Measurements from ENCODE around the gene FAM124B.
"Not testable (repeated sequence)": the region's sequence is repeated elsewhere in the genome, so short reads cannot be mapped to it uniquely, and the experiment has no call there.

The FAM124B gene

GRCh38 chr2:224389317-224389716, 12.6 kb downstream of the FAM124B start:
- H3K4me3 ChIP-seq, result no peak overlapping the region
- H3K27ac ChIP-seq, result peak overlapping the region in 1 of 21 experiments; percentile 31

- Histone ChIP-seq H3K27ac (no peak overlapping the region), H3K4me3 (no peak overlapping the region)
Measured at GRCh38 chr2:224386876-224387275, 15.0 kb downstream of the FAM124B start.

DNA sequence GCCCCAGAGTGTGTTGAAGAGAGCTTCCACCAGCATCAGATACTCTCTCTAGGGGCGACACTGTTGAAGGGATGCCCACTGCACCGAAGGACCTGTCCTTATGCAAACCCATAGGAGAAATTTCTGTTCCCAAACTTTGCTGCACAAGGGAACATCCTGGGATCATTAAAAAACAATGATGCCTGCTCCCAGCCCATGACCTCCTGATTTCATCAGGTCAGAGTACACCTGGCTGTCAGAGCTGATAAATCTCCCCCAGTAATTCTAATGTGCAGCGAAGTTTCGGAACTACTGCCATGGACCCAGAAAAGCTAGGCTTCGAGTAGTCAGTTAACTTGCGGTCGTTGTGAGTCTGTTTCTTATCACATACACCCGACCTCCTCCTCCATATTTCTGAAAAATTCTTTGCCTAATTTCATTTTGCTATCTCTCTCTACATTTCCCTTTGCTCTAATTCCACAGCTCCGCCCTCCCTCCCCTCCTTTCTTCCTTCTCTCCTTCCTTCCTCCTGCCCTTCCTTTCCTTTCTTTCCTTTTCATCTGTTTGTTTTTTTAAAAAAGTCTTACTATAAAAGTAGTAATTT, 18.8 kb downstream of the FAM124B start:
- Histone ChIP-seq H3K27ac (no peak overlapping the region), H3K4me3 (no peak overlapping the region)

DNA sequence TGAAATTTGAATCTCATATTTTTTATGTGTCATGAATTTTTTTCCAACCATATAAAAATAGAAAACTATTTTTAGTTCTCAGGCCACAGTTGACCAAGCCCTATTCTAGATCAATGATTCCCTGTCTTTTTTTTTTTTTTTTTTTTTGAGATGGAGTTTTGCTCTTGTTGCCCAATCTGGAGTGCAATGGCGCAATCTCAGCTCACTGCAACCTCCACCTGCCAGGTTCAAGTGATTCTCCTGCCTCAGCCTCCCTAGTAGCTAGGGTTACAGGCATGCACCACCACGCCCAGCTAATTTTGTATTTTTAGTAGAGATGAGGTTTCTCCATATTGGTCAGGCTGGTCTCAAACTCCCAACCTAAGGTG, 19.6 kb downstream of the FAM124B start:
- H3K27ac ChIP-seq, H3K4me3 ChIP-seq: not testable (repeated sequence)

- H3K27ac ChIP-seq, result no peak overlapping the region
Measured at GRCh38 chr2:224381521-224382279, 20.2 kb downstream of the FAM124B start.

GRCh38 chr2:224379986-224380385, 21.9 kb downstream of the FAM124B start:
- no peak overlapping the region for H3K27ac ChIP-seq
- H3K4me3 ChIP-seq, result no peak overlapping the region

More at GRCh38 chr2:224381521-224382279, 20.2 kb downstream of the FAM124B start:
- no peak overlapping the region for H3K4me3 ChIP-seq

- H3K27ac ChIP-seq, result peak overlapping the region in 2 of 21 experiments; percentile 17 to 42
- no peak overlapping the region for H3K4me3 ChIP-seq
Measured at GRCh38 chr2:224379172-224379571, 22.7 kb downstream of the FAM124B start.

- Histone ChIP-seq H3K4me3 (no peak overlapping the region), H3K27ac (peak overlapping the region in 2 of 21 experiments; percentile 17 to 42)
Measured at GRCh38 chr2:224378701-224379097, 23.2 kb downstream of the FAM124B start.

DNA sequence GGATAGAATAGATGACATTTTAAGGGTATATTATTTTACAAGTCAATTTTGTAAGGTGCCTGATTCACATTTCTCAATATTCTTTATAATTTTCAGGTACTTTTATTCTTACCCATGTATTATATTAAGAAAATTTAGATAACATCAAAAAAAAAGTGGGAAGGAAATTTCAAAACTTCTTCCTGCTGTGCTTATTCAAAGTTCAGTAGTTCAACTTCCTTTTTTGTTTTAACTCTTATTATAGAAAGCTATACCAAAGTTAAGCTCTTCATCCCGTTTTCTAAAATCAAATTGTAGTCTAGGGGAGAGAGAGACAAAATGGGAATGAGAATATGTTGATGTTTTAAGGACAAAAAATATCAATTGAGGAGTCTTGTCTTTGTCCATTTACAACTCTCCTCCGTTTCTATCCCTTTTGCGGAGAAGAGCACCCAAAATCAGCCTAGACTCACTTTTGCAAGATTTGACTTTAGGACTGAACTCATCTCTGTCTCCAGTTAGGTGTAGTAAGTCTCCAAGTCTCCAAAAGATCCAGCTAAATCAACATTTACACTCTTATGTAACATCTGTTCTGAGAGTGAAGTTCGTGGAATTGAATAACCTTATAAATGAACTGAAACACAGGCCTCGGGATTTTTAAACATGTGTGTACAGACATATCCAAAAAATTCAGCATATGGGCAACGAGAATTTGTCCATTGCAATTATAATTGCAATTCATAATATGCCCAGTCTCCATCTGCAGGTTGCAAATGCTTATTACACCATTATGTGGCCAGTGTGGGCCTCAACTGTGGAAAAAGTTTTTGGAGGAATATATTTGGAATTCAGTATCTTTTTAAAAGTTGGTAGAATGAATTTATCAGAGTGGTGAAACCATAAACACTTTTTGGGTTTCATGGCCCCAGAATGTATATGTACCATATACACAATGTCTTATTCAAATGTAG, 23.9 kb downstream of the FAM124B start:
- peak overlapping the region in 2 of 21 experiments; percentile 12 to 42 for H3K27ac ChIP-seq
- no peak overlapping the region for H3K4me3 ChIP-seq

DNA sequence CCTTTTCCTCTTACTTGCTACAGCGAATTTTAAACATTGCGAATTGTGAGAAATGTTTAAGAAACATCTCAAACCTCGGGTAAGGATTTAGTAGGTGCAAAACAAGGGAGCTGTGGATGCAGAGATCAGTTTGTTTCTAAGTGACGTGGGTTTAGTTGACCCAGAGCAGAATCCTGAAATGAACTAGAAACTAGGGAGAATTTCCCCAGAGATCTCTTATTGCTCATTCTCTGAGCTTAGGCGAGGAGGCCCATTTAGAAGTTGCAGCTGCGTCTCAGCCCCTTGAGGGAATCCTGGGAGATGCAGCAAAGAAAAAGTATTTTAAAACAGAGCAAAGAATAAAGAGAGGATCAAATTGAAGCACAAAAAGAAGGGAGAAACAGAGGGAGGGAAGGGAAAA, 29.3 kb downstream of the FAM124B start:
- no peak overlapping the region for H3K27ac ChIP-seq
- H3K4me3 ChIP-seq, result no peak overlapping the region

DNA sequence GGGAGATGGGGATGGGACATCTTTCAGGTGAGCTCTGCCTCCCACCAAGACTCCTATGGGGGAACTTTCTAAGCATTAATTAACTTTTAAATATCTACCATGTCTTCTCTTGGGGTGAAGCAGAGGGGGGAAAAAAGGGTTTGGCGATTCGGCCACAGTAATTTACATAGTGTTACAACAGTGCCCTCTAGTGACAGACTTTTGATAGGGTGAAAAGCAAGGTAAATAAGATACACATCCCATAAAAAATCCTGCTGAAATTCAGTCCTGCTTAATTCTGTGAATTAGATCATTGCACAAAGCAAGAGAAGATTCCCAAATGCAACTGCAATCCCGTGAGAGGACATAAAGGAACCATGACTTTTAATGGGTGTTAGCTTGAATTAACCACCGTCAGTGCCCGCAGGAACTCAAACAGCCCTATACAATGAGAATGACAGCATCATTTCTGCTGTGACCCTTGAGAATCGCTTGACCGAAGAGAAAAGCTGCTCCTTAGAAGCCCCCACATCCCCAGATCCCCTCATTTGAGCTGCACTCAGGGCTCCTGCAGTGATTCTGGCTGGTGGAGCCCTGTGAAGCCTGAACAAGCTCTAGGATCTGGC, 32.8 kb downstream of the FAM124B start:
- Histone ChIP-seq H3K27ac (no peak overlapping the region), H3K4me3 (no peak overlapping the region)

GRCh38 chr2:224366267-224366844, 35.6 kb downstream of the FAM124B start:
- Histone ChIP-seq H3K4me3 (no peak overlapping the region), H3K27ac (peak overlapping the region in 1 of 21 experiments; percentile 64)

DNA sequence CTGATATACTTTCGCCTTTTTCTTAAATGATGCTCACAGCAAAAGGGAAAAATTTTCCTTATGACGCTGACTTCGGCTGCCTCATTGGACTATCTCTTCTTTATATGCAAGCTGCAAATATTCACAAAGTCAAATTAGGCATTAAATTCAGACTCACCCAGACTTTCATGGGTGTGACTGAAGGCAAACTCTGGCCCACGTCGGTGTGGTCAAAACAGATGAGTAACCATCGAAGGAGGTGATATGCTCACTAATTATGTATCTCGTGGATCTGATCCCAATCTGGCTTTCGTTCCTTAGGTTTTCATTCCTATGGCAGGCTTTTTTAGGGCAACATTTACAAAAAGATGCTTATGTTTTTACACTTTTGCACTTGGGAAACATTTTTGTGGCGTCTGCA, 36.6 kb downstream of the FAM124B start:
- Histone ChIP-seq H3K4me3 (no peak overlapping the region), H3K27ac (peak overlapping the region in 1 of 21 experiments; percentile 64)

GRCh38 chr2:224363281-224363680, 38.6 kb downstream of the FAM124B start:
- no peak overlapping the region for H3K4me3 ChIP-seq
- no peak overlapping the region for H3K27ac ChIP-seq

DNA sequence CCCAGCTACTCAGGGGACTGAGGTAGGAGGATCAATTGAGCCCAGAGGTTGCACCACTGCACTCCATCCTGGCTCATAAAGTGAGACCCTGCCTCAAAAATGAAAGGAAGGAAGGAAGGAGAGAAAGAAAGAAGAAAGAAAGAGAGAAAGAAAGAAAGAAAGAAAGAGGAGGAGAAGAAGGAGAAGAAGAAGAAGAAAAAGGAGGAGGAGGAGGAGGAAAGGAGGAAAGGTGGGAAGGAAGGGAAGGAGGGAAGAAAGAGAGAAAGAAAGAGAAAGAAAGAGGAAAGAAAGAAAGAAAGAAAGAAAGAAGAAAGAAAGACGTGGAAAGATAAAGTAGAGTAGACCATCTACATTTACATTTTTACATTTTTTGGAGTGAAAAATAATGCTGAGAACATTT, 39.8 kb downstream of the FAM124B start:
- H3K27ac ChIP-seq, result no peak overlapping the region
- H3K4me3 ChIP-seq, result no peak overlapping the region

DNA sequence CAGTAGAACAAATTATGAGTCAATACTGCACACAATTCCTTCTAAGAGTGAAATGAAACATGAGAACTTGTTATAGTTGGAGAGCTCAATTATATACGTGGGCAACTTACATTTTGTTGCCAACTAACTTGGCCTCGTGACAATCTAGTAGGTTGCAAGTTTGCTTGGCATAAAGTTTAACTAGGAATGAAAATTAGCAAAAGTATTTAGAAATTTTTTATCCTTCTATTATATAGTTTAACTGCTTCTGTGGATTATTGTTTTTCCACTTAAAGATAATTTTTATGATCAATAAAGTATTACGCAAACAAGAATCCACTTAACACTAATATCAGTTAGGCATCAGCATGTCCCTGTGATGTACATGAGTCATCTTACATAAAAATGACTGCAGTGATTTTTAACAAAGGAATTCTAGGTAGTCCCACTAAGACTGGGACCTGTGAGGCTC, 41.1 kb downstream of the FAM124B start:
- H3K4me3 ChIP-seq, result no peak overlapping the region
- H3K27ac ChIP-seq, result no peak overlapping the region

GRCh38 chr2:224359569-224359968, 42.3 kb downstream of the FAM124B start:
- H3K27ac ChIP-seq, result no peak overlapping the region
- no peak overlapping the region for H3K4me3 ChIP-seq

GRCh38 chr2:224357098-224357901, 44.6 kb downstream of the FAM124B start:
- no peak overlapping the region for H3K27ac ChIP-seq
- H3K4me3 ChIP-seq, result no peak overlapping the region

All from skin epidermis (tissue), 12 donors.